B cell (primary cell): ENCODE results near the gene HOXA10. TPM values are rescaled to one million over a fixed set of nuclear protein-coding genes. Genes with fewer than 3 reads are reported as not detected.

Experiments used
- ATAC-seq: fragments of 200-7000 bp; cut with Tn5 transposase; one replicate; pipeline ENCODE4 v1.10.0; 2021; ENCODE audit warnings: low read depth, mild to moderate bottlenecking, moderate number of reproducible peaks, moderate library complexity
- CTCF ChIA-PET: fragments of 350-600 bp; sonication (Branson Sonifier 250); formaldehyde crosslinking; loops from one replicate; lab custom pipeline; 2021; ENCODE audit warnings: antibody characterized with exemption, inconsistent platforms; lab: Charles Lee
- POLR2A ChIA-PET: fragments of 350-600 bp; sonication (Branson Sonifier 250); formaldehyde crosslinking; loops from one replicate; lab custom pipeline; 2021; ENCODE audit warnings: antibody characterized with exemption; lab: Charles Lee
- DNase-seq: peaks from one replicate; pipeline ENCODE4 v3.0.0; 2013
- H2AFZ ChIP-seq: 2 replicates; pipeline ENCODE4 v1.6.1; 2012; ENCODE audit warnings: mild to moderate bottlenecking, low read depth, low read length; ENCODE audit not compliant: insufficient read depth, poor library complexity, severe bottlenecking
- H3K27ac ChIP-seq, 2 donors: 1 replicate in 1 of 2; 2 replicates in 1 of 2; pipeline ENCODE4 v1.5.1; 2012 to 2013; ENCODE audit warnings: low read length in 2 of 2, mild to moderate bottlenecking in 2 of 2, moderate library complexity in 1 of 2
- H3K27me3 ChIP-seq, 4 experiments: fragments of 200-600 bp in 1 of 4; sonication (generic) in 1 of 4; replicated peaks in 1 of 4; 1 replicate in 2 of 4; 2 replicates in 2 of 4; pipeline versions ENCODE4 v1.6.1 to v1.7.0; 2013 to 2016; ENCODE audit warnings: low read length in 3 of 4, mild to moderate bottlenecking in 2 of 4, mixed read lengths in 1 of 4, moderate library complexity in 1 of 4; ENCODE audit not compliant: insufficient read depth in 4 of 4, control insufficient read depth in 3 of 4; ENCODE audit errors: control extremely low read depth in 1 of 4
- H3K36me3 ChIP-seq, 2 experiments: replicated peaks in 1 of 2; 1 replicate in 1 of 2; 2 replicates in 1 of 2; pipeline versions ENCODE4 v1.6.1 to v1.7.1; 2013; ENCODE audit warnings: low read length in 1 of 2; ENCODE audit not compliant: insufficient read depth in 2 of 2, control insufficient read depth in 1 of 2; ENCODE audit errors: control extremely low read depth in 1 of 2, extremely low read depth in 1 of 2
- H3K4me1 ChIP-seq, 2 donors: fragments of 200-600 bp in 1 of 2; sonication (generic) in 1 of 2; 1 replicate in 1 of 2; 2 replicates in 1 of 2; pipeline versions ENCODE4 v1.5.1 to v1.6.1; 2013 to 2017; ENCODE audit warnings: low read length in 2 of 2; ENCODE audit not compliant: control insufficient read depth in 2 of 2, insufficient read depth in 2 of 2
- H3K4me2 ChIP-seq: replicated peaks from 2 replicates; pipeline ENCODE3; 2012; ENCODE audit warnings: mild to moderate bottlenecking, low read depth, low read length; ENCODE audit not compliant: poor library complexity, severe bottlenecking
- H3K4me3 ChIP-seq, 5 experiments: fragments of 200-600 bp in 1 of 5; sonication (generic) in 1 of 5; 1 replicate in 3 of 5; 2 replicates in 2 of 5; pipeline versions ENCODE4 v1.5.1 to v1.7.0; 2011 to 2016; ENCODE audit warnings: low read length in 4 of 5, mild to moderate bottlenecking in 4 of 5, low read depth in 2 of 5, control low read depth in 1 of 5, moderate library complexity in 1 of 5; ENCODE audit not compliant: insufficient read depth in 1 of 5; ENCODE audit errors: control extremely low read depth in 1 of 5, extremely low read depth in 1 of 5
- H3K79me2 ChIP-seq: fragments of 200-600 bp; sonication (generic); one replicate; pipeline ENCODE4 v1.6.0; 2016; ENCODE audit warnings: low read length; ENCODE audit not compliant: control insufficient read depth, insufficient read depth
- H3K9ac ChIP-seq: fragments of 200-600 bp; sonication (generic); 2 replicates; pipeline ENCODE4 v1.6.1; 2017; ENCODE audit warnings: mild to moderate bottlenecking, low read length, moderate library complexity
- H3K9me3 ChIP-seq, 3 donors: one replicate each; pipeline versions ENCODE4 v1.6.1 to v1.7.1; 2013; ENCODE audit warnings: low read length in 2 of 3; ENCODE audit not compliant: control insufficient read depth in 2 of 3, insufficient read depth in 1 of 3; ENCODE audit errors: control extremely low read depth in 1 of 3
- H4K20me1 ChIP-seq: 2 replicates; pipeline ENCODE4 v1.6.0; 2012; ENCODE audit warnings: mild to moderate bottlenecking, low read length; ENCODE audit not compliant: insufficient read depth, control insufficient read depth, poor library complexity, severe bottlenecking
- H3K27ac Mint-ChIP-seq: one replicate; pipeline ENCODE4 v1.8.0; 2021; ENCODE audit warnings: mixed read lengths
- H3K27me3 Mint-ChIP-seq: one replicate; pipeline ENCODE4 v1.8.0; 2021; ENCODE audit warnings: mixed read lengths
- H3K4me1 Mint-ChIP-seq: one replicate; pipeline ENCODE4 v1.8.0; 2021; ENCODE audit warnings: mixed read lengths
- H3K4me3 Mint-ChIP-seq: one replicate; pipeline ENCODE4 v1.8.0; 2021; ENCODE audit warnings: mixed read lengths
- H3K9me3 Mint-ChIP-seq: one replicate; pipeline ENCODE4 v1.8.0; 2022; ENCODE audit warnings: mixed read lengths; ENCODE audit not compliant: insufficient read depth
- CTCF ChIP-seq: fragments of 200-600 bp; IDR thresholded peaks from one replicate; pipeline ENCODE4 v1.8.0; 2022; ENCODE audit warnings: antibody characterized with exemption, mild to moderate bottlenecking
- EZH2 ChIP-seq: IDR thresholded peaks from 2 replicates; pipeline ENCODE4 v1.6.1; 2012; ENCODE audit warnings: borderline replicate concordance, low read depth, mild to moderate bottlenecking, moderate library complexity, low read length; ENCODE audit not compliant: insufficient read depth, poor library complexity, severe bottlenecking
- WGBS: methylation state at CpG from one replicate; pipeline ENCODE4 v1.1.5; 2013; ENCODE audit warnings: missing lambda C conversion rate; ENCODE audit not compliant: insufficient coverage; 5-methylcytosine and 5-hydroxymethylcytosine counted together
- intact Hi-C: fragments of 100-400 bp; cut with micrococcal nuclease; formaldehyde crosslinking; loops from one replicate; pipeline ENCODE4 v1.10.0; 2022
- polyA plus RNA-seq: library from polyadenylated mRNA; depleted of rRNA; stranded (reverse); fragments of >200 nt; gene quantifications from 2 replicates; pipeline ENCODE4 v1.2.3, GENCODE V29; 2012
- total RNA-seq, 2 donors: library from RNA; stranded (reverse); fragments of 120-200 nt in 1 of 2; gene quantifications; 1 replicate in 1 of 2; 2 replicates in 1 of 2; pipeline versions ENCODE4 v1.2.3 to v1.2.4, GENCODE V29; 2013 to 2022

HOXA10 gene
- total and polyA plus RNA-seq, 2 donors (not counting 1 experiment from before 2014, with no cell fraction given), result not detected

- Histone ChIP-seq H3K27me3 (peaks cover 5 to 84% (median 83%) of the 10 kb centered on the region in 4 experiments), H2AFZ (no peak overlapping the region), H3K79me2 (no peaks in the 10 kb centered on the region), H4K20me1 (no peaks in the 10 kb centered on the region), H3K36me3 (no peaks in the 10 kb centered on the region), H3K4me1 (peaks cover 41 to 65% of the 10 kb centered on the region in 2 donors), H3K4me3 (no peak overlapping the region), H3K27ac (no peak overlapping the region), H3K9ac (no peak overlapping the region), H3K9me3 (peaks cover 0 to 47% (median 2%) of the 10 kb centered on the region in 3 donors), H3K4me2 (peak overlapping the region; percentile 78)
- peaks cover 83% of the 10 kb centered on the region for H3K27me3 Mint-ChIP-seq
- no peaks in the 10 kb centered on the region for H3K9me3 Mint-ChIP-seq
- H3K4me1 Mint-ChIP-seq, result peaks cover 37% of the 10 kb centered on the region
- H3K4me3 Mint-ChIP-seq, result peak overlapping the region; percentile 68
- intact Hi-C loops, result loop anchor here (5.0 to 10.0 kb wide), 2 partner anchors 44 to 407 kb away; partner anchors contain the start of gene EVX1
- H3K27ac Mint-ChIP-seq, result peak overlapping the region; percentile 32
- ATAC-seq (no peak), DNase-seq (peak; percentile 50)
- 16% methylated on average over 23 of the region's 29 CpGs for WGBS
- ChIA-PET POLR2A (no interaction called here), CTCF (interaction anchor here (0.9 to 2.5 kb wide), 10 partner anchors 8 to 1346 kb away, joined by 3 to 11 read pairs (median 6); partner anchors contain the start of genes HOXA11 and HOXA6)
- TF ChIP-seq EZH2 (peak; percentile 95), CTCF (no peak)
These were observed 24.2 kb upstream of the HOXA10 start for GRCh38 chr7:27198138-27198841.
